IPS DF 6.9 (cell line): ENCODE results near the gene ARHGEF6.

ENCODE experiments used
- DNase-seq: peaks from one replicate; pipeline ENCODE4 v3.0.0-alpha.2; 2013; ENCODE audit warnings: low read depth, low spot score
- H3K27ac ChIP-seq: one replicate; pipeline ENCODE4 v1.5.1; 2013; ENCODE audit warnings: low read length, control low read depth
- H3K27me3 ChIP-seq: 2 replicates; pipeline ENCODE4 v1.6.1; 2013; ENCODE audit warnings: mild to moderate bottlenecking, low read length; ENCODE audit not compliant: control insufficient read depth, insufficient read depth
- H3K36me3 ChIP-seq: 2 replicates; pipeline ENCODE4 v1.6.1; 2013; ENCODE audit warnings: low read length; ENCODE audit not compliant: control insufficient read depth, insufficient read depth
- H3K4me1 ChIP-seq: 2 replicates; pipeline ENCODE4 v1.6.1; 2013; ENCODE audit warnings: low read length; ENCODE audit not compliant: control insufficient read depth, insufficient read depth
- H3K4me3 ChIP-seq: 2 replicates; pipeline ENCODE4 v1.5.1; 2013; ENCODE audit warnings: mild to moderate bottlenecking, low read length
- H3K9me3 ChIP-seq: 2 replicates; pipeline ENCODE4 v1.6.1; 2013; ENCODE audit warnings: low read length, inconsistent platforms; ENCODE audit not compliant: control insufficient read depth, insufficient read depth
- WGBS: extraction: QIAGEN DNeasy Blood & Tissue Kit; methylation state at CpG from one replicate; pipeline ENCODE4 v1.1.7; 2013; ENCODE audit warnings: mixed read lengths, missing lambda C conversion rate; ENCODE audit not compliant: insufficient read length, insufficient coverage; 5-methylcytosine and 5-hydroxymethylcytosine counted together

The ARHGEF6 gene

GRCh38 chrX:136728393-136728792 lies 52.3 kb downstream of the ARHGEF6 start:
- no peaks in the 10 kb centered on the region for H3K36me3 ChIP-seq
- no CpG with 5 or more reads among the region's 1 CpG for WGBS
- H3K9me3 ChIP-seq, result no peaks in the 10 kb centered on the region

GRCh38 chrX:136725441-136726104 lies 55.2 kb downstream of the ARHGEF6 start:
- no peaks in the 10 kb centered on the region for H3K36me3 ChIP-seq
- no peak for DNase-seq
- H3K4me1 ChIP-seq, result no peaks in the 10 kb centered on the region
- no peak overlapping the region for H3K4me3 ChIP-seq
- no peaks in the 10 kb centered on the region for H3K27me3 ChIP-seq
- no peak overlapping the region for H3K27ac ChIP-seq
- no peaks in the 10 kb centered on the region for H3K9me3 ChIP-seq

More at GRCh38 chrX:136728393-136728792, 52.3 kb downstream of the ARHGEF6 start:
- Histone ChIP-seq H3K4me1 (no peaks in the 10 kb centered on the region), H3K27ac (no peak overlapping the region), H3K27me3 (no peaks in the 10 kb centered on the region), H3K4me3 (no peak overlapping the region)
- no peak for DNase-seq

- no peaks in the 10 kb centered on the region for H3K4me1 ChIP-seq
- DNase-seq, result no peak
- no peaks in the 10 kb centered on the region for H3K27me3 ChIP-seq
- H3K27ac ChIP-seq, result no peak overlapping the region
- WGBS, result no CpG with 5 or more reads among the region's 2 CpGs
- H3K9me3 ChIP-seq, result no peaks in the 10 kb centered on the region
- H3K36me3 ChIP-seq, result no peaks in the 10 kb centered on the region
- no peak overlapping the region for H3K4me3 ChIP-seq
These were observed 62.6 kb downstream of the ARHGEF6 start for GRCh38 chrX:136718091-136718490.

- no peak for DNase-seq
- H3K4me3 ChIP-seq, result no peak overlapping the region
- no peaks in the 10 kb centered on the region for H3K4me1 ChIP-seq
- H3K27ac ChIP-seq, result no peak overlapping the region
- no peaks in the 10 kb centered on the region for H3K27me3 ChIP-seq
- WGBS, result no CpG with 5 or more reads among the region's 6 CpGs
- H3K9me3 ChIP-seq, result no peaks in the 10 kb centered on the region
- no peaks in the 10 kb centered on the region for H3K36me3 ChIP-seq
These were observed 65.8 kb downstream of the ARHGEF6 start for GRCh38 chrX:136714626-136715599.

GRCh38 chrX:136712650-136713310 lies 68.0 kb downstream of the ARHGEF6 start:
- Histone ChIP-seq H3K36me3 (no peaks in the 10 kb centered on the region), H3K4me3 (no peak overlapping the region), H3K4me1 (no peaks in the 10 kb centered on the region), H3K27me3 (no peaks in the 10 kb centered on the region), H3K27ac (no peak overlapping the region), H3K9me3 (no peaks in the 10 kb centered on the region)
- no peak for DNase-seq

GRCh38 chrX:136711147-136711546 lies 69.6 kb downstream of the ARHGEF6 start:
- Histone ChIP-seq H3K27me3 (no peaks in the 10 kb centered on the region), H3K4me3 (no peak overlapping the region), H3K27ac (no peak overlapping the region), H3K9me3 (no peaks in the 10 kb centered on the region), H3K36me3 (no peaks in the 10 kb centered on the region), H3K4me1 (no peaks in the 10 kb centered on the region)
- DNase-seq, result no peak
- WGBS, result 100% methylated on average over 1 of the region's 1 CpG

- no CpG with 5 or more reads among the region's 2 CpGs for WGBS
- no peak for DNase-seq
- H3K27ac ChIP-seq, result no peak overlapping the region
- H3K4me3 ChIP-seq, result no peak overlapping the region
- H3K36me3 ChIP-seq, result no peaks in the 10 kb centered on the region
- no peaks in the 10 kb centered on the region for H3K4me1 ChIP-seq
- no peaks in the 10 kb centered on the region for H3K27me3 ChIP-seq
- no peaks in the 10 kb centered on the region for H3K9me3 ChIP-seq
These were observed 70.3 kb downstream of the ARHGEF6 start for GRCh38 chrX:136710325-136710951.

GRCh38 chrX:136708348-136708747 lies 72.4 kb downstream of the ARHGEF6 start:
- no peak for DNase-seq

GRCh38 chrX:136697156-136697555 lies 83.6 kb downstream of the ARHGEF6 start:
- no peak for DNase-seq
- H3K4me3 ChIP-seq, result no peak overlapping the region
- H3K27ac ChIP-seq, result no peak overlapping the region
- no peaks in the 10 kb centered on the region for H3K9me3 ChIP-seq
- no peaks in the 10 kb centered on the region for H3K27me3 ChIP-seq
- no peaks in the 10 kb centered on the region for H3K4me1 ChIP-seq
- no CpG with 5 or more reads among the region's 1 CpG for WGBS
- H3K36me3 ChIP-seq, result no peaks in the 10 kb centered on the region

More at GRCh38 chrX:136708348-136708747, 72.4 kb downstream of the ARHGEF6 start:
- H3K27me3 ChIP-seq, result no peaks in the 10 kb centered on the region
- no CpG with 5 or more reads among the region's 1 CpG for WGBS
- no peaks in the 10 kb centered on the region for H3K36me3 ChIP-seq
- H3K27ac ChIP-seq, result no peak overlapping the region
- no peaks in the 10 kb centered on the region for H3K9me3 ChIP-seq
- no peak overlapping the region for H3K4me3 ChIP-seq
- no peaks in the 10 kb centered on the region for H3K4me1 ChIP-seq

GRCh38 chrX:136694431-136695087 lies 86.2 kb downstream of the ARHGEF6 start:
- Histone ChIP-seq H3K4me1 (no peaks in the 10 kb centered on the region), H3K36me3 (no peaks in the 10 kb centered on the region), H3K4me3 (no peak overlapping the region), H3K27me3 (no peaks in the 10 kb centered on the region), H3K9me3 (no peaks in the 10 kb centered on the region), H3K27ac (no peak overlapping the region)
- DNase-seq, result no peak
- no CpG with 5 or more reads among the region's 8 CpGs for WGBS
